ENCODE measurements around the gene ADAMTSL1.

The ADAMTSL1 gene

DNA sequence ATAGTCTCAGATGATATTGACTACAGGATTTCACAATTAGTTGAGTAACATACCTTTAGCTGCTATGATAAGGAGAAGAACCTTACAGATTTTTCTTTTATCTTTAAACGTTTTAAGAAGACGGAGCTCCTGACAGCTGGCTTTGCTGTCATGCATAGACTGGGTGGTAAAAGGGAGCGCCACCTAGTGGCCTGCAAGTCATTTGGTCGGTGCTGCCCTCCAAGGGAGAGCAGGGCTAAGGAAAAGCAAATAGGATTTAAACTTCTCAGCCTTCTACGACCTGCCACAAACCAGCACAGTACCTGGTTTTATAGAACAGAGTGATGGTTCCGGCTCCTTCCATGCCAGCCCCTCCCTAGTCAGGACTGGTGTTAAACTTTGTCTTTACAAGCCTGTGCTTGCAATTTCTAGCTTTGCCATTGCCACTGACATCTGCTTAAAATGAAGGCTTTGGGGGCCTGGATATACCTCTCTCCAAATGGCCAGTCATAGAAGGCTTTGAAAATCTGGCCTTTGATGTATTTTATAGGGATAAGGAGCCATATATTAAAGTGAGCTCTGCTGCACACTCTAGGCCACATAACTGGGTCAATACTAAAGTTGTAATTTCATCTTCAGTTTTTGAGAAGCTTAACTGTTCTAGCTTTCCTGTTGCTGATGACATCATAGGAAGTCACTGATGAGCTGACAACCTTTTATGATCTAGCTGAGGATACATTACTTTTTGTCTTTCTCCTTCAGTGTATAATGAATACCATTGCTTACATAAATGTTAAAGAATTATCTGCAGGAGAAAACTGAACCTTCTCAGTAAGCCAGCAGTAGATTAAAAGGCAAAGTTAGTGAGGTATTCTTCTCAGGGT is 31.1 kb upstream of the ADAMTSL1 start:
- H2AFZ ChIP-seq (ENCODE audit: low read length): no peak overlapping the region

GRCh38 chr9:18447131-18447530 is 26.8 kb upstream of the ADAMTSL1 start:
- H3K9me3 ChIP-seq (ENCODE audit: insufficient read depth, low read depth, low read length): no peaks in the 10 kb centered on the region
- H3K4me1 ChIP-seq (ENCODE audit: insufficient read depth, low read length, poor library complexity, severe bottlenecking): no peaks in the 10 kb centered on the region
- H2AFZ ChIP-seq (ENCODE audit: low read length): no peak overlapping the region
- H3K9me2 ChIP-seq (replicated peaks; ENCODE audit: low read depth, low read length): no peaks in the 10 kb centered on the region
- no peaks in the 10 kb centered on the region for H4K20me1 ChIP-seq (ENCODE audit: insufficient read depth, low read length, poor library complexity, severe bottlenecking)
- no peak overlapping the region for H3K4me3 ChIP-seq (ENCODE audit: low read length, poor library complexity, severe bottlenecking)
- no peaks in the 10 kb centered on the region for H3K79me2 ChIP-seq (ENCODE audit: insufficient read depth, low read length)
- no peaks in the 10 kb centered on the region for H3F3A ChIP-seq (ENCODE audit: low read depth)
- H3K4me2 ChIP-seq (ENCODE audit: low read depth, low read length, poor library complexity, severe bottlenecking): no peak overlapping the region
- H3K36me3 ChIP-seq (ENCODE audit: insufficient read depth, low read length): no peaks in the 10 kb centered on the region
- no peaks in the 10 kb centered on the region for H3K27me3 ChIP-seq (ENCODE audit: insufficient read depth, low read length, poor library complexity, severe bottlenecking)
- TF ChIP-seq CTCF (conservative IDR thresholded peaks at IDR 0.05; ENCODE audit: low read length) (no peak), EZH2phosphoT487 (IDR thresholded peaks at IDR 0.05; ENCODE audit: borderline replicate concordance) (no peak)
- no peak overlapping the region for H3K9ac ChIP-seq (ENCODE audit: low read depth, low read length, poor library complexity, severe bottlenecking)

More for the DNA sequence above, 31.1 kb upstream of the ADAMTSL1 start:
- Histone ChIP-seq H3K4me2 (ENCODE audit: low read depth, low read length, poor library complexity, severe bottlenecking) (no peak overlapping the region), H3K4me3 (ENCODE audit: low read length, poor library complexity, severe bottlenecking) (no peak overlapping the region), H4K20me1 (ENCODE audit: insufficient read depth, low read length, poor library complexity, severe bottlenecking) (no peaks in the 10 kb centered on the region), H3F3A (ENCODE audit: low read depth) (no peaks in the 10 kb centered on the region), H3K36me3 (ENCODE audit: insufficient read depth, low read length) (no peaks in the 10 kb centered on the region), H3K27me3 (ENCODE audit: insufficient read depth, low read length, poor library complexity, severe bottlenecking) (no peaks in the 10 kb centered on the region), H3K9me2 (replicated peaks; ENCODE audit: low read depth, low read length) (no peaks in the 10 kb centered on the region), H3K79me2 (ENCODE audit: insufficient read depth, low read length) (no peaks in the 10 kb centered on the region), H3K4me1 (ENCODE audit: insufficient read depth, low read length, poor library complexity, severe bottlenecking) (no peaks in the 10 kb centered on the region), H3K9ac (ENCODE audit: low read depth, low read length, poor library complexity, severe bottlenecking) (no peak overlapping the region), H3K9me3 (ENCODE audit: insufficient read depth, low read depth, low read length) (no peaks in the 10 kb centered on the region)
- TF ChIP-seq CTCF (conservative IDR thresholded peaks at IDR 0.05; ENCODE audit: low read length) (peak; percentile 98), EZH2phosphoT487 (IDR thresholded peaks at IDR 0.05; ENCODE audit: borderline replicate concordance) (no peak)

GRCh38 chr9:18447541-18447940 is 26.4 kb upstream of the ADAMTSL1 start:
- Histone ChIP-seq H3K4me1 (ENCODE audit: insufficient read depth, low read length, poor library complexity, severe bottlenecking) (no peaks in the 10 kb centered on the region), H3K27me3 (ENCODE audit: insufficient read depth, low read length, poor library complexity, severe bottlenecking) (no peaks in the 10 kb centered on the region), H3K79me2 (ENCODE audit: insufficient read depth, low read length) (no peaks in the 10 kb centered on the region), H3K9me3 (ENCODE audit: insufficient read depth, low read depth, low read length) (no peaks in the 10 kb centered on the region), H3K4me3 (ENCODE audit: low read length, poor library complexity, severe bottlenecking) (no peak overlapping the region), H4K20me1 (ENCODE audit: insufficient read depth, low read length, poor library complexity, severe bottlenecking) (no peaks in the 10 kb centered on the region), H3K4me2 (ENCODE audit: low read depth, low read length, poor library complexity, severe bottlenecking) (no peak overlapping the region), H2AFZ (ENCODE audit: low read length) (no peak overlapping the region), H3K9me2 (replicated peaks; ENCODE audit: low read depth, low read length) (no peaks in the 10 kb centered on the region), H3F3A (ENCODE audit: low read depth) (no peaks in the 10 kb centered on the region), H3K36me3 (ENCODE audit: insufficient read depth, low read length) (no peaks in the 10 kb centered on the region), H3K9ac (ENCODE audit: low read depth, low read length, poor library complexity, severe bottlenecking) (no peak overlapping the region)
- TF ChIP-seq CTCF (conservative IDR thresholded peaks at IDR 0.05; ENCODE audit: low read length) (no peak), EZH2phosphoT487 (IDR thresholded peaks at IDR 0.05; ENCODE audit: borderline replicate concordance) (no peak)
